ENCODE data around the gene ADORA1.

ADORA1 gene

GRCh38 chr1:203167913-203168200 lies 40.3 kb downstream of the ADORA1 start:
- TF ChIP-seq CTCF (IDR thresholded peaks at IDR 0.05; ENCODE audit: control insufficient read depth, insufficient read depth, low read depth, low read length, missing control alignments): no peak
- DNase-seq (ENCODE audit: low read depth): no peak
- H3K4me3 ChIP-seq (ENCODE audit: control insufficient read depth, low read depth, low read length): no peak overlapping the region

- TF ChIP-seq CTCF (IDR thresholded peaks at IDR 0.05; ENCODE audit: control insufficient read depth, insufficient read depth, low read depth, low read length, missing control alignments): no peak
- H3K4me3 ChIP-seq (ENCODE audit: control insufficient read depth, low read depth, low read length): no peak overlapping the region
- DNase-seq (ENCODE audit: low read depth): no peak
These were observed 40.8 kb downstream of the ADORA1 start for GRCh38 chr1:203168256-203168786.

GRCh38 chr1:203168991-203169390 lies 41.5 kb downstream of the ADORA1 start:
- H3K4me3 ChIP-seq (ENCODE audit: control insufficient read depth, low read depth, low read length): no peak overlapping the region
- DNase-seq (ENCODE audit: low read depth): no peak
- no peak for TF ChIP-seq CTCF (IDR thresholded peaks at IDR 0.05; ENCODE audit: control insufficient read depth, insufficient read depth, low read depth, low read length, missing control alignments)

GRCh38 chr1:203169770-203170520 lies 42.4 kb downstream of the ADORA1 start:
- no peak for DNase-seq (ENCODE audit: low read depth)
- TF ChIP-seq CTCF (IDR thresholded peaks at IDR 0.05; ENCODE audit: control insufficient read depth, insufficient read depth, low read depth, low read length, missing control alignments): no peak
- no peak overlapping the region for H3K4me3 ChIP-seq (ENCODE audit: control insufficient read depth, low read depth, low read length)

- no peak overlapping the region for H3K4me3 ChIP-seq (ENCODE audit: control insufficient read depth, low read depth, low read length)
- DNase-seq (ENCODE audit: low read depth): no peak
- TF ChIP-seq CTCF (IDR thresholded peaks at IDR 0.05; ENCODE audit: control insufficient read depth, insufficient read depth, low read depth, low read length, missing control alignments): no peak
These were observed 43.3 kb downstream of the ADORA1 start for GRCh38 chr1:203170625-203171330.

- H3K4me3 ChIP-seq (ENCODE audit: control insufficient read depth, low read depth, low read length): no peak overlapping the region
- no peak for TF ChIP-seq CTCF (IDR thresholded peaks at IDR 0.05; ENCODE audit: control insufficient read depth, insufficient read depth, low read depth, low read length, missing control alignments)
- DNase-seq (ENCODE audit: low read depth): no peak
These were observed 44.0 kb downstream of the ADORA1 start for GRCh38 chr1:203171341-203172183.
